Measurements from ENCODE around the gene BRME1. TPM values are rescaled to one million over a fixed set of nuclear protein-coding genes. Genes with fewer than 3 reads are reported as not detected.

The BRME1 gene
- total RNA-seq, 4 donors from 2014 or later, result 4.8 to 7.7 (median 5.8) TPM; not detected in 1

DNA sequence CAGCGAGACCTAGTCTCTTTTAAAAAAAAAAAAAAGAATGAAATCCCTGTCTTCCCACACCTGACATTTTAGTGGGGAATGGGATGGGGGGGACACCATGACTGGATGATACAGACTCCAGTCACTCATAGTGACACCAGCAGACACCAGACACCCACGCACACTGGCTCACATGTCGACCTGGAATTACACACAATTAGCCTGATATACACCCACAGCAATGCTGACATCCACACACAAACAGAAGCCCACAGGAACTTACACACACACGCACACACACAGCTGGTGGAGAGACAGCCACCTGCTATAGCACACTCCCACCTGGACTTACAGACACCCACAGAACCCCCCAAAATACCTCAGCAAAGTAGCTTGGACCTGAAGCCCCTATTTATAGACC, 37.3 kb downstream of the BRME1 start:
- no peak overlapping the region for H3K4me3 ChIP-seq
- no peaks in the 10 kb centered on the region for H3K36me3 ChIP-seq
- intact Hi-C loops (cut with DNase I; ENCODE audit: low total_unique reads), result loop anchor here (10.0 kb wide), 1 partner anchor 274 kb away; no protein-coding TSS in a partner anchor
- TF ChIP-seq, protein P1, sequence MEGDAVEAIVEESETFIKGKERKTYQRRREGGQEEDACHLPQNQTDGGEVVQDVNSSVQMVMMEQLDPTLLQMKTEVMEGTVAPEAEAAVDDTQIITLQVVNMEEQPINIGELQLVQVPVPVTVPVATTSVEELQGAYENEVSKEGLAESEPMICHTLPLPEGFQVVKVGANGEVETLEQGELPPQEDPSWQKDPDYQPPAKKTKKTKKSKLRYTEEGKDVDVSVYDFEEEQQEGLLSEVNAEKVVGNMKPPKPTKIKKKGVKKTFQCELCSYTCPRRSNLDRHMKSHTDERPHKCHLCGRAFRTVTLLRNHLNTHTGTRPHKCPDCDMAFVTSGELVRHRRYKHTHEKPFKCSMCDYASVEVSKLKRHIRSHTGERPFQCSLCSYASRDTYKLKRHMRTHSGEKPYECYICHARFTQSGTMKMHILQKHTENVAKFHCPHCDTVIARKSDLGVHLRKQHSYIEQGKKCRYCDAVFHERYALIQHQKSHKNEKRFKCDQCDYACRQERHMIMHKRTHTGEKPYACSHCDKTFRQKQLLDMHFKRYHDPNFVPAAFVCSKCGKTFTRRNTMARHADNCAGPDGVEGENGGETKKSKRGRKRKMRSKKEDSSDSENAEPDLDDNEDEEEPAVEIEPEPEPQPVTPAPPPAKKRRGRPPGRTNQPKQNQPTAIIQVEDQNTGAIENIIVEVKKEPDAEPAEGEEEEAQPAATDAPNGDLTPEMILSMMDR (IDR thresholded peaks at IDR 0.05), result no peak
- TF ChIP-seq POLR2A (IDR thresholded peaks at IDR 0.05), result no peak
- no peak overlapping the region for H3K27ac ChIP-seq
- no peaks in the 10 kb centered on the region for H3K9me3 ChIP-seq
- DNase-seq, result no peak
- H3K4me1 ChIP-seq, result peaks cover 0 to 18% of the 10 kb centered on the region in 2 donors
- peaks cover 0 to 3% of the 10 kb centered on the region in 2 donors for H3K27me3 ChIP-seq

DNA sequence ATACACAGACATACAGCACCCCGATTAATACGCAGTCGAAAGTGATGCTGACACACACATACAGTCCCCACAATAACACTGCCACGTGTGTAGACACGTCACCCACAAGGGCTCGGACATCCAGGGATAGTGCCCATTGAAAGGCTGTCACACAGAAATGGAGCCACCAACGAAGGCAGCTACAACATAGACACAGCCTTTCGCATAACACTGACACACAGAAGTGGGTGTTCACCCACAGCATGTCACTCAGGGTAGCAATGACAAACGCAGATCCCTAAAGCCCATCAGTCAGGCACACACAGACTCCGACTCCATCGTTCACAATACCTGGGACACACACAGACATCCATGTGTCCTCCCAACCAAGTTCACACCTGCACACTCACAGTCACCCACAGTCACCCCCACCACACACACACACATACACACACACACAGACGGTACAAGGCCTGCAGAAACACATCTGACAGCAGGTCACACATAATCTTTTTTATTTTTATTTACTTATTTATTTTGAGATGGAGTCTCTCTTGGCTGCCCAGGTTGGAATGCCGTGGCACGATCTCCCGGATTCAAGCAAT, 39.4 kb downstream of the BRME1 start:
- no peak overlapping the region for H3K4me3 ChIP-seq
- TF ChIP-seq, protein P1 (IDR thresholded peaks at IDR 0.05), result no peak
- no peak for TF ChIP-seq POLR2A (IDR thresholded peaks at IDR 0.05)
- no peaks in the 10 kb centered on the region for H3K27me3 ChIP-seq
- intact Hi-C loops (cut with DNase I; ENCODE audit: low total_unique reads), result loop anchor here (10.0 kb wide), 1 partner anchor 272 kb away; no protein-coding TSS in a partner anchor
- H3K36me3 ChIP-seq, result no peaks in the 10 kb centered on the region
- H3K27ac ChIP-seq, result no peak overlapping the region
- DNase-seq, result no peak
- no peaks in the 10 kb centered on the region for H3K9me3 ChIP-seq
- H3K4me1 ChIP-seq, result peaks cover 0 to 12% of the 10 kb centered on the region in 2 donors

DNA sequence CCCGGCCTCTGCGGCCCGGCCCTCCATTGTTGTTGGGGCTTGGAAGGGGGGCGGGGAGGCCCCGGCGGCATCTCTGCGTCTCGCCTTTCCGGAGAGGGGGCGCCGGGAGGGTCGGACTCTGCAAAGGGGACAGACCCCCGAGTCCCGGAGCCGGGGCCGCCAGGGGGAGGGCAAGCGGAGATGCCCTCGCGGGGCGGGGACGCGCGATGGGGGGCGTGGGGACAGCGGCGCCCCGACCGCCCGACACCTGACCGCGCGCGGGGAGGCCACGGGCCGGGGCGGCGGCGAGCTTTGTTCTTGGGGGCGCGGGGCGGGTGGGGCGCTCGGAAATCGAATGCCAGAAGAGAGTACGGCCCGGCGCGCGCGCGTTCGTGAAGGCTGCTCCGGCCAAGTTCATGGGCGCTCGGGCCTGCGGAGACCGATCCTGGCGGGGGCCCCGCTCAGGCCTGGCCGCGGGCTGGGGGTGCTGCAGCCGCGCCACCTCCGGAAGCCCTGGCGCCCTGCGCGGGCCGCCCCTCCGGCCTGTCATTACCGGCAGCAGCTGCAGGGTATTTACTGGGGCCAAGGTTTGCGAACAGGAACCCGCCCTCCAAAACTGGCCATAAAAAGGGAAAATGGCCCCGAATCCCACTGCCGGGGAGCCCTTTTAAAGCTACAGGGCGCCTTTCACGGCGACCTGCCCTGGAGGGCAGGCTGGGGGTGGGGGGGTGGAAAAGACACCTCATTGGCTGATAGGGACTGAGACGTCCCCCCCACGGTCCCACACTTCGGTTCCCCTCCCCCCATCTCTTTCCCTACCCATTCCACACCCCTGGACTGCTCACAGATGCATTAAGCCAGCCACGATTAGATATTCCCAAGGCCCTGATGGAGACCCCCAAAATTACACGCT, 40.1 kb downstream of the BRME1 start:
- intact Hi-C loops (cut with DNase I; ENCODE audit: low total_unique reads), result loop anchor here (10.0 kb wide), 1 partner anchor 271 kb away; no protein-coding TSS in a partner anchor
- peak overlapping the region; percentile 37 to 64 for H3K4me3 ChIP-seq
- peaks cover 0 to 12% of the 10 kb centered on the region in 2 donors for H3K4me1 ChIP-seq
- H3K9me3 ChIP-seq, result no peaks in the 10 kb centered on the region
- TF ChIP-seq, protein P1 (IDR thresholded peaks at IDR 0.05), result no peak
- peak in 1 of 2 donors; percentile 27 for TF ChIP-seq POLR2A (IDR thresholded peaks at IDR 0.05)
- no peaks in the 10 kb centered on the region for H3K36me3 ChIP-seq
- H3K27ac ChIP-seq, result peak overlapping the region; percentile 60 to 73
- no peaks in the 10 kb centered on the region for H3K27me3 ChIP-seq
- DNase-seq, result no peak

DNA sequence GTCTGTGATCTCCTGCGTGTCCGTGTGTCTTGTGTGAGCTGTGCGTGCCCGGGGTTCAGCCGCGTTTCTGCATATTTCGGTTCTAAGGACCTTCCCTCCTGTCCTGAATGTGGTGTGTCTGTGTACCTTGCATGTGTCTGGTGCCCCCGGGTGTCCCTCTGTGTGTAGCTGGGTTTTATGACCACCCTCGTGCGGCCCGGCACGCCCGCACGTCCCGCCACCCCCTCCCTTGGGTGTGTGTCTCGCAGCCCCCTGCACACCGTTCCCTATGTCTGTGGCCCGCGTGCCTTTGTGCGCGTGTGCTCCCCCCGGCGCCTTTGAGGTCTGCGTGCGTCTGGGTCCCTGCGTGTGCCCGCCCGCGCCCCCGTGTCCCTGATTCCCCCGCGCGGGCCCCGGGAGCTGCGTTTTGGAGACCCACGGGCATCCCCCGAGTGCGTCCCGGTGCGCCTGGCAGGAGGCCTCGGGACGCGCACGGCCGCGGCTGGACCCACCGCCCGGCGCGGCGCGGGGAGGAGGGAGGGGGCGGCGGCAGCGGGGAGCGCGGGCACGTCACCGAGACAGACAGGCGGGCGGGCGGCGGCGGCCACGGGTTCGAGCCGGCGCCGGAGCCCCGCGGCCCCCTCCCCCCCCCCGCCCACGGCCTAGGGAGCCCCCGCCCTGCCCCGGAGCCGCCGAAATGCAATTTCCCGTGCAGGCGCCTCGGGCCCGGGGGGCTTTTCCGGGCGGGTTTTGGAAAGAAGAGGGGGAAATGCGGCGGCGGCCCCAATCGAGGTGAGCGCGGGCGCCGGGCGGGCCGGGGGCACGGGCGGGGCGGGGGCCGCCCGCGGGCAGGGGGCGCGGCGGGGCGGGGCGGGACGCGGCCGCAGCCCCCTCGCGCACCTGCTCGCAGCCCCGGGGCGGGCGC, 41.0 kb downstream of the BRME1 start:
- TF ChIP-seq, protein P1 (IDR thresholded peaks at IDR 0.05), result no peak
- no peak for TF ChIP-seq POLR2A (IDR thresholded peaks at IDR 0.05)
- H3K4me1 ChIP-seq, result peaks cover 0 to 12% of the 10 kb centered on the region in 2 donors
- peak overlapping the region; percentile 37 to 64 for H3K4me3 ChIP-seq
- intact Hi-C loops (cut with DNase I; ENCODE audit: low total_unique reads), result loop anchor here (10.0 kb wide), 1 partner anchor 270 kb away; no protein-coding TSS in a partner anchor
- H3K27ac ChIP-seq, result peak overlapping the region; percentile 60 to 73
- no peaks in the 10 kb centered on the region for H3K9me3 ChIP-seq
- DNase-seq, result no peak
- H3K36me3 ChIP-seq, result no peaks in the 10 kb centered on the region
- H3K27me3 ChIP-seq, result no peaks in the 10 kb centered on the region

All from uterus (tissue), 4 donors.